G401 (cell line): ENCODE data around the gene PSMC1. TPM values are rescaled to one million over a fixed set of nuclear protein-coding genes. Genes with fewer than 3 reads are reported as not detected.

ENCODE experiments used
- DNase-seq: peaks from one replicate; pipeline ENCODE4 v3.0.0-alpha.2; 2015; ENCODE audit warnings: low spot score
- in situ Hi-C: cut with HindIII; loops from 2 replicates; pipeline ENCODE4 v1.10.0; 2016; ENCODE audit warnings: low sequenced_read_pairs, mixed read lengths
- total RNA-seq: library from RNA; depleted of rRNA; stranded (reverse); fragments of >200 nt; shearing (Covaris generic); gene quantifications from 2 replicates; pipeline ENCODE4 v1.2.3, GENCODE V29; 2014

The PSMC1 gene
- total RNA-seq, 1 experiment from 2014 or later, result 288 TPM

DNA sequence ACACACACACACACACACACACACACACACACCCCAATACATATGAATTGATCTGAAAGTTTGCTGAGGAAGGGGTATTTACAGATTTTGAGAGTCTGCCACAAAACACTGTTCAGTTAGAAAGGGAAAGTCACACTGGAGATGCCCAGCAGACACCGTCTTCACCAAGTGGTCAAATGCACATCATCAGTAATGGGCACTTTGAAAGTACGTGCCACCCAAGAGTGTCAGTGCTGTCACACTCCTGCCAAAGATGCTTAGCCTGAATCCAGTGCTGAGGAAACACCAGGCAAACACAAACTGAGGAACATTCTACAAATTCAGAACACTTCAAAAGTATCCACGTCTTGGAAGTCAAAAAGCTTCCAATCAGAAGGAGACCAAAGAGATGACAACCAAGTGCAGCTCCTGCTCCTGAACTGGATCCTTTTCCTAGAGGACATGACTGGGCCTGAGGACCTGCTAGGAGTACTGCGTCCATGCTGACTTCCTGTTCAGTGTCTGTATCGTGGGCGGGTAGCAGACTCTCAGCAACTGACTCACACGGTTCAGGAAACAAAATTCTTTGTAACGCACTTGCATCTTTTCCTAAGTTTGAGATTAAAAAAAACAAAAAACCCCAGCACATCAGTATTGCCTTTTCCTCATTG is 18.6 kb downstream of the PSMC1 start:
- in situ Hi-C loops, result no loop called here
- no peak for DNase-seq

DNA sequence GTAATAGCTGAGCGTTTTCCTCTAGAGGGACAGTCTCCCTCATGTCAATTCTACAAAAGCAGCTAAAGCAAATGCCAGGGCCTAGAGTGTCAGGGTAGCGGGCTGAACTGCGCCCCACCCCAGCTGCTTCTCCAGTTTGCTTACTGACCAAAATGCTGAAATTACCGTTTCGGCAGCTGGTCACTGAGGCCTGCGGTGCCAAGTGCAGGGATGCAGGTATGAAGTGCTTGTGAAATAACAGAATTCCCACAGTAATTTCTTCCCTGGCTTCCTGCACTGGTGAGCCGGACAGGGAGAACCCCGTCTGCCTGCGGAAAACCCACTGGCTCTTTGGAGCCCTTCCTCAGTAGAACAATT is 19.1 kb downstream of the PSMC1 start:
- DNase-seq, result no peak
- in situ Hi-C loops, result no loop called here

GRCh38 chr14:90275820-90276219 is 19.5 kb downstream of the PSMC1 start:
- in situ Hi-C loops, result no loop called here
- no peak for DNase-seq

DNA sequence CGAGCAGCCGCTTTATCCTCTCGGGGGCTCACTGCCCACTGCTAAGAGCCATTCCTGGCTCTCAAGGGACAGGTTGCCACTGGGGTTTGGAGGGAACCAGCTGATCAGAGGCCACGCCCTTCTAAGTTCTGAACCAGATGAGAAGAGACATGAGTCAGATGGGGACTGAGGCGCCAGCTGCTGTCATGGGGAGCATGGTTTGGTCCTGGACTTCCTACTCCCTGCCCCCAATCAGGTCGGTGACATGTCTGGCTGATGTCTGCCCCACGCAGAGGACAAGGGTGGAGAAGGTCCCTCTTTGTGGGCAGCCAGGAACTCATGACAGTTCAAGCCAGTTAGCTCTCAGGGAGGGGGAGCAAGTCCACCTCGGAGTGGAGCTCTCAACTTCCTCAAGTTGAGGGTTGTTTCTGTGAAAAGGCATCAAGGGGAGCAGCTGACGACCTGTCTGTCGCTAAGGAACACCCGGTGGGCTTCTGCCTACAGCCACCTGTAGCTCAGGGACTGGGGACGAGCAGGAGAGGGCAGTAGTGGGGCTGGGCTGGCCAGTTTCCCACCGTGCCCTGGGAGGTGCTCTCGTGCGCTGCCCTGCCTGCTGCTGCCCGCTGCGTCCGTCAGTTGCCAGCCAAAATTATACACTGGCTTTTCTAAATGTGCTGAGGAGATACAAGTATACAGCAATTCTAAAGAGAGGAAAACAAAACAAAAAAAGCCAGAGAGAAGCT is 20.5 kb downstream of the PSMC1 start:
- in situ Hi-C loops, result no loop called here
- DNase-seq, result peak; percentile 69

GRCh38 chr14:90277581-90278198 is 21.3 kb downstream of the PSMC1 start:
- DNase-seq, result no peak
- in situ Hi-C loops, result no loop called here

- in situ Hi-C loops, result no loop called here
- DNase-seq, result no peak
Observed at GRCh38 chr14:90278199-90279175, 22.1 kb downstream of the PSMC1 start.

GRCh38 chr14:90280096-90280495 is 23.7 kb downstream of the PSMC1 start:
- in situ Hi-C loops, result no loop called here
- DNase-seq, result no peak

DNA sequence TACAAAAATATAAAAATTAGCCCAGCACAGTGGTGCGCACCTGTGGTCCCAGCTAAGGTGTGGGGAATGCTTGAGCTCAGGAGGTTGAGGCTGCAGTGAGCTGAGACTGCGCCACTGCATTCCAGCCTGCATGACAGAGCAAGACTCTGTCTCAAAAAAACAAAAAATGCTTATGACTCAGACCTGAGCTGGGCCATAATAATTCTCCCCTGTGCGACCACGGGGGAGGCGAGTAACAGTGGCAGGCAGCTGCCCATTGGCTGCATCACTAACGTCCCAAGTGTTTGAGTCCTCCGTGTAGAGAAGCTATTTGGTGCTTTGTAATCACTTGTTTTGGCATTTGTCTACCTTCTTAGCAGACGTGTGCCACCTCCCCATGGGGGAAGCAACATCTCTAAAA is 24.9 kb downstream of the PSMC1 start:
- in situ Hi-C loops, result no loop called here
- DNase-seq, result no peak

DNA sequence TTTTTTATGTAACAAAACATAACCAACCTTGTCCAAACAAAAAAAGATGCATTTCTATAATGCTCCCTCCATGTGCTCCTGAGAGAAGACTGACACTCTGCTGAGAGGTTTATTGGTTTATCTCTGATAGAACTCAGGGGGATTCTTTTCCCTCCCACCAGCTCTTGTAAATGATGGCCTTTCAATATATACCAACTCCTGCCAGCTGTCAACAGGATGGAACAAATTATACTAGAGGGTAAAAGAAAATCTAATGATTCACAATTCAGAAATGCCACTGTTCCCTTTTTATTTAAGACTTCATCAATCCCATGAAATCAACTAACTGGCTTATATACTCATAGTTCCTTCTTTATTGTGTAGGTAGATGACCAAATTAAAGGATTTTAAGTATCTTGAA is 25.4 kb downstream of the PSMC1 start:
- in situ Hi-C loops, result no loop called here
- DNase-seq, result no peak

GRCh38 chr14:90287791-90288190 is 31.4 kb downstream of the PSMC1 start:
- in situ Hi-C loops, result no loop called here
- DNase-seq, result peak; percentile 91

DNA sequence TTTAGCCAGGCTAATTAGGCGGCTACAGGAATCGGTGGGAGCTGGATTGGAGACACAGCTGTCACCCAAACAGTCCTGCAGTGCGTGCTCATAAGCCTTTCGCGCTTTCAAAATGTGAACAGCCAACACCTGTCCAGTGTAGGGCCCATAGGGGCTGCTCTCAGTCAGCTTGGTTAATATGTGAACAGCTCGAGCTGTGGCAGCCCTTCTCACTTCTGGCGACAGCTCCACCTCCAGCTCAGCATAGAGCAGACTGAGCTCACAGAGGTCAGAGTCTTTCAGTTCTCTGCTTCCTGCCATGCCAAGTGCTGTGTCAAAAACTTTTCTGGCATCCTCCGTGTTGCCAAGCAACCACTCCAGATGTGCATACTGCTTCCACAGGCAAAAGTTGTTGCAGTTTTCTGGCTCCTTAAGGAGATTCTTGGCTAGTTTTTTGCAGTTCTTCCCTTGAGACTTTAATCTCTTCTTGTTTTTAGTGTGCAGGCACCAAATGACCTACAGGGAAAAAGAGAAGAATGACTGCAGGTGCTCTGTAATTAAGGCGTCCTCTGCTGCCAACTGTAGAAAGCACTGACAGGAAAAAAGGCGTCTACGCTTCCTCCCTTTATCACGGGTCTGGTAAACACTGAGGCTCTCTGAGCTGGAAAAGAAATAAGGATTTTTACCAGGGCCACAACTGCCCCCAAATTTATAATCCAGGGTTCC is 32.5 kb downstream of the PSMC1 start:
- in situ Hi-C loops, result no loop called here
- DNase-seq, result peak; percentile 51

- DNase-seq, result no peak
- in situ Hi-C loops, result no loop called here
Observed at GRCh38 chr14:90290337-90291011, 34.1 kb downstream of the PSMC1 start.

DNA sequence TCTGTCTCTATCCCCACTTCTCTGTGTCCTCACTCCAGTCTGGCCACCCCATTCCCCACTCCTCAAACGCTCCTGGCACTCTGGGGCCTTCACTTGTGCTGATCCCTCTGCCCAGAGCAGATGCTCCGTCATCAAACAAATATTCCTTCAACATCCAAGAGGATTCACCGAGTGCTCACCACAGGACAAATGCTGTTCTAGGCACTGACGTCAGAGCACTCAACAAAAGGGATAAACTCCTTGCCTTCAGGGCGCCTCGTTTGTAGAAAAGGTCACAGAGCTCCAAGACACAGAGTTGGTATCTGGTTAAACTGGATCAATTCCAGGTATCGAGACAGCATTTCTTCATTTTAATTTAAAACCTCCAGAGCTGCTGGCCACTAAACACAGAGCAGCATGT is 35.3 kb downstream of the PSMC1 start:
- no peak for DNase-seq
- in situ Hi-C loops, result no loop called here

GRCh38 chr14:90293766-90294730 is 37.7 kb downstream of the PSMC1 start:
- in situ Hi-C loops, result no loop called here
- no peak for DNase-seq

DNA sequence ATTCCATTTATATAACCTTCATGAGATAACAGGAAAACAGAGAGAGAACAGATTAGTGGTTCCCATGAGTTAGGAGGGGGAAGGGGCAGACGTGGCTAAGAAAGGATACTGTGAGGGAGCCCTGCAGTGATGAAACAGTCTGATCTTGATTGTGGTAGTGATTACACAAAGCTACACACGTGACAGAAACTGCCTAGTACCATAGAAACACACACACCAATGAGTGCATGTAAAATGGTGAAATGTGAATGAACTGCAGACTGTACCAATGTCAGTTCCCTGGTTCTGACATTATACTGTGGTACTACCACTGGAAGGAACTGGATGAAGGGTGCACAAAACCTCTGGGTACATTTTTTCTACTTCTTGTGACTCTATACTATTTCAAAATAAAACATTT is 38.5 kb downstream of the PSMC1 start:
- DNase-seq, result no peak
- in situ Hi-C loops, result no loop called here

- DNase-seq, result no peak
- in situ Hi-C loops, result no loop called here
Observed at GRCh38 chr14:90295870-90296516, 39.6 kb downstream of the PSMC1 start.

GRCh38 chr14:90296641-90297040 is 40.3 kb downstream of the PSMC1 start:
- in situ Hi-C loops, result no loop called here
- DNase-seq, result no peak
